HG03039 (cell line): Measurements from ENCODE around the gene FXYD7.
"Not testable (repeated sequence)": the region's sequence is repeated elsewhere in the genome, so short reads cannot be mapped to it uniquely, and the experiment has no call there.

ENCODE experiments used
- ATAC-seq: cut with Tn5 transposase; IDR thresholded peaks from one replicate; pipeline ENCODE4 v1.9.1; 2021; ENCODE audit warnings: mild to moderate bottlenecking, moderate library complexity; ENCODE audit not compliant: unreplicated experiment

FXYD7 gene

DNA sequence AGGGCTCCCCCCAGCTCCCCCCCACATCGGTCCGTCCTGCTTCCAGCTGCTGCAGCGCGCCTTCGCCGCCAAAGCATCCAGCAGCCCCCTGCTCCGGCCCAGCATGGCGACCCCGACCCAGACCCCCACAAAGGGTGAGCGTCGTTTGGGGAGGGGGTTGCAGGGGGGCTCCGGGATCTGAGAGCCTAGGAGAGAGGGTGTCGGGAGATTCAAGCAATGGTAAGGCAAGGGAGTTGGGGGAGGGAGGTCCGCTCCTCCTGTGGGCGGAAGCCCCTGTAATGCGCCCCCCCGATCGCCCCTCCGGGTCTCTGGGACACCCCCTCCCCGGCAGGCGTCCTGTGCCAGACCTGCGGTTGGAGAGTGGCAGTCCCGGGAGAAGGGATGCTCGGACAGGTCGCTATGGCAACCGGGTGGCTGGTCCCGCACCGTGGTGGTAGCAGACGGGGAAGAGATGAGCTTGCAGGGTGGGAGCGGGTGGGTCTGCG, at the start of gene FXYD7:
Gene FXYD7, plus strand, starts transcription at position 25 of the 485 bp plus-strand sequence. Its CDS starts 79 bp downstream, at position 104.
- no peak for ATAC-seq

- ATAC-seq = no peak
These were observed 49.6 kb upstream of the FXYD7 start for GRCh38 chr19:35093430-35093829.

DNA sequence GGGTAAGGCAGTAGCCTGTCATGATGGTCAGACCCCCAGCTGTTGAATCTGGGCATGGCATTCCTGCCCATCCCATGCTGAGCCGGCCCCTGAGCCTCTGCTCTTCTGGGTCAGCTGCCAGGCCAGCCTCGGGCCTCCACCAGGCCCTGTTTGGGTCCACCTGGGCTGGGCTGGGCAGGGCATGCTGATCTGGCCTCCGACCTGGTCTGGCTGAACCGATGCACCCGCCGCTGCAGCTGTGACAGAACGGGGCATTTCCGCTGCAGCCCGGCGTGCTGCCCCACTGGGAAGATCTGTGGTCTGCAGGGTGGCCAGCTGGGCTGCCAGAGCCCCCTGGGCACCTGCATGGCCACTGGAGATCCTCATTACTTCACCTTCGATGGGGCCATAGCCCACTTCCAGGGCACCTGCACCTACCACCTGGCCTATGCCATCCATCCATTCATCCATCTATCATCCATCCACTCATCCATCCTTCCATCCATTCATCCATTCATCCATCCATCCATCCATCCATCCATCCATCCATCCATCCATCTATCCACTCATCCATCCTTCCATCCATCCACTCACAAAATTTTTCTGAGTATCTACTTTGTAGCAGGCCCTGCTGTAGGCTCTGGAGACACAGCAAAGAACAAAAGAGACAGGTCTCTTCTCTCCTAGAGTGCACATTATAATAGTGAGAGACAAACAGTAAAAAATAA, 49.0 kb upstream of the FXYD7 start:
- ATAC-seq = no peak

DNA sequence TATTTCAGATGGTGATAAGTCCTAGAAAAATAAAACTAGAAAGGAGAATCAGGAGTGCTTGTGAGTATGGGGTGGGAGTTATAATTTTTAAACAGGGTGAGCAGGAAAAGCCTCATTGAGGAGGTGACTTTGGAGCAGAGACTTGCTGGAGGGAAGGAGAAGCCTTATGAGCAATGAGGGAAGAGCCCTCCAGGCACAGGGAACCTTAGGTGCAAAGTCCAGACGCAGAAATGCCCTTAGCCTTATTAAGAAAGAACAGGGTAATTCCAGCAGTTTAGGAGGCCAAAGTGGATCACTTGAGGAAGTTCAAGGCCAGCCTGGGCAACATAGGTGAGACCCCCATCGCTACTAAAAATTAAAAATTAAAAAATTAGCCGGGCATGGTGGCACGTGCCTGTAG, 48.4 kb upstream of the FXYD7 start:
- ATAC-seq = no peak

GRCh38 chr19:35095667-35096368, 47.2 kb upstream of the FXYD7 start:
- ATAC-seq = no peak

GRCh38 chr19:35098413-35099049, 44.5 kb upstream of the FXYD7 start:
- no peak for ATAC-seq

- ATAC-seq = no peak
These were observed 43.7 kb upstream of the FXYD7 start for GRCh38 chr19:35099155-35099896.

DNA sequence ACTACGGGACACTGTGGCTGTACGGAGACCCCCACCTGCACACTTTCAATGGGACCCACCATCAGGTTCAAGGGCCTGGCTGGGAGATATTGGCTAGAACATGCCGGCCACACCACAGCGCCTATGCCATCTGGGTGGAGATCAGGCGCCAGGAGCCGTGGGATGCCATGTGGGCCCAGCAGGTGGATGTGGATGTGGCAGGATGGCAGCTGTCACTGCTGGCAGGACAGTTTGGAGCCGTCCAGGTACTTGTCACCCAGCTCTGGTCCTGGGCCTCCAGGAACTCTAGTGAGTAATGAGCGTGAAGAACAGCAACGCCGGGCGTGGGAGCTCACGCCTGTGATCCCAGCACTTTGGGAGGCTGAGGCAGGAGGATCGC, 43.2 kb upstream of the FXYD7 start:
- ATAC-seq = no peak

DNA sequence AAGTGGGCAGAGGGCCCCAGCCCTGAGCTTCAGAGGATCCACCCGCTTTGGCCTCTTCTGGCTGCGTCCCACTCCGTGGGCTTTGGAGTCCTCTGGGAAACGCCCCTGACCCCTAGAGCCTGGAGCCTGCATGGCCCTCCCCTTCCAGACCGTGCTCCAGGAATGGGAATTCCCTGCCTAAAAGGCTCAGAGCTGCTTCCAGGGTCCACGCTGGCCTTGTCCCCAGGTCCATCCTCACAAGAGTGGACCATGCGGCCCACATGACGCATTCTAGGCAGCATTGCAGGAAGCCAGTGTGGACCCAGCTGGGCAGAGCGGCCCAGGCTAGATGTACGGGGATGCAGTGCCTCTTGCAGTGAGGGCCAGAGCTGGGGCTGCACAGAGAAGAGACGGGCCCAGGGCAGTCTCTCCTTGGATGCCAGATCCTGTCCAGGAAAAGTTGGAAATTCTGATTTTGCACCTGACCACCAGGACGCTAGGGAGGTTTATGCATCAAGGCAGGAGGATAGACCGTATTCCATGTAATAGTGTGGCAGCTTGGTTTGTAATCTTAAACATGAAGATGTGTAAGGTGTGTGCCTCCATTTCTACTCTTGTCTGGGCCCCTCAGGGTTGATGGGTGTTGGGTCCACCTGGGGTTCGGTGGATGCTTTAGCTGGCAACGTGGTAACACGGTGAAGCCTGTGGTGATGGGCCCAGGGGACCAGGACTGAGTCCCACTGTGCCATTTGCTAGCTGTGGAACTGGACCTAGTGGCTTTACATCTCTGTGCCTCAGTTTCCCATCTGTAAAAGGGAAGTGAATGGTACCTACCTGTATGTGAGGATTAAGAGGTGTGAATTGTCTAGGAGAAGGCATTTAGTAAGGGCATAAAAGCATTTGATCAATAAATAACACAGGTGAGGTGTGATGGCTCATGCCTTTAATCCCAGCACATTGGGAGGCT, 42.2 kb upstream of the FXYD7 start:
- no peak for ATAC-seq

DNA sequence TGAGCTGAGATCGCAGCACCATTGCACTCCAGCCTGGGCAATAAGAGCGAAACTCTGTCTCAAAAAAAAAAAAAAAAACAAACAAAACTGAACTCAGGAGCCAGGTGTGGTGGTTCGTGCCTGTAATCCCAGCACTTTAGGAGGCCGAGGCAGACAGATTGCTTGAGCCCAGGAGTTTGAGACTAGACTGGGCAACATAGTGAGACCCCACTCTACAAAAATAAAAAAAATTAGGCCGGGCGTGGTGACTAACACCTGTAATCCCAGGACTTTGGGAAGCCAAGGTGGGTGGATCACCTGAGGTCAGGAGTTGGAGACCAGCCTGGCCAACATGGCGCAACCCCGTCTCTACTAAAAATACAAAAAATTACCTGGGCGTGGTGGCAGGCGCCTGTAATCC, 41.1 kb upstream of the FXYD7 start:
- ATAC-seq = not testable (repeated sequence)

DNA sequence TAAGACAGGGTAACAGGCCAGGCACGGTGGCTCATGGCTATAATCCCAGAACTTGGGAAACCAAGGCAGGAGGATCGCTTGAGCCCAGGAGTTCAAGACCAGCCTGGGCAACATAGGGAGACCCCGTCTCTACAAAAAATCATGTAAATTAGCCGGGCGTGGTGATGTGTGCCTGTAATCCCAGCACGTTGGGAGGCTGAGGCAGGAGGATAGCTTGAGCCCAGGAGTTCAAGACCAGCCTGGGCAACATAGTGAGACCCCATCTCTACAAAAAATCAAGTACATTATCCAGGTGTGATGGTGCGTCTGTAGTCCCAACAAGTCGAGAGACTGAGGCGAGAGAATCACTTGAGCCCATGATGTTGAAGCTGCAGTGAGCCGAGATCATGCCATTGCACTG, 39.4 kb upstream of the FXYD7 start:
- not testable (repeated sequence) for ATAC-seq

DNA sequence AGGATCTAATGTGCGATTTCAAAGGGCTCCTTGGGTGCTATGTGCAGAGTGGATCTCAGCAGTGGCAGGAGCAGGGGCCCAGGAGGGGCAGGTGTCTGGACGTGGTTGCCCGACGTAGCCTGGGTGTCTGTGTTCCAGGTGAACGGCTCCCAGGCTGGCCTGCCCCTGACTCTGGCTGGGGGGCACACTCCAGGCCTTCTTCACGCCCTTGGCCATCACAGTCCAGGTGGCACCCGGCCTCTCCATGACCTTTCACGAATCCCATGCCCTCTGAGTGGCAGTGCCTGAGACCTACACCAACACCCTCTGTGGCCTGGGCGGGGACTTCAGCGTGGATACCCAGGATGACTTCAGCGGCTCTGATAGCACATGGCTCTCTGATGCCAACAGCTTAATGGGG, 38.7 kb upstream of the FXYD7 start:
- ATAC-seq = no peak

DNA sequence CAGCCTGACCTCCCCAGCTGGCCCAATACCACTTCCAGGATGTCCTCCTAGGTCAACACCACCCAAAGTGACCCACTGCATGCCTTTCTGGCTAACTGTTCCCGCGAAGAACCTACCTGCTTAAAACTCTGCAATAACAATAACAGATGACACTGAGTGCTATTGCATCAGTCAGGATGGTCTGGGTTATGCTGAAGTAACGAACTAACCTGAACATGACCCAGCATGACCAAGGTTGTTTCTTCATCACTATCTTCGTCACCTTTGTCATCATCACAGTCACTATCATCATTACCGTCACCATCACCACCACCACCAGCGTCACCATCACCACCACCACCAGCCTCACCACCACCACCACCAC, 38.0 kb upstream of the FXYD7 start:
- ATAC-seq = no peak

DNA sequence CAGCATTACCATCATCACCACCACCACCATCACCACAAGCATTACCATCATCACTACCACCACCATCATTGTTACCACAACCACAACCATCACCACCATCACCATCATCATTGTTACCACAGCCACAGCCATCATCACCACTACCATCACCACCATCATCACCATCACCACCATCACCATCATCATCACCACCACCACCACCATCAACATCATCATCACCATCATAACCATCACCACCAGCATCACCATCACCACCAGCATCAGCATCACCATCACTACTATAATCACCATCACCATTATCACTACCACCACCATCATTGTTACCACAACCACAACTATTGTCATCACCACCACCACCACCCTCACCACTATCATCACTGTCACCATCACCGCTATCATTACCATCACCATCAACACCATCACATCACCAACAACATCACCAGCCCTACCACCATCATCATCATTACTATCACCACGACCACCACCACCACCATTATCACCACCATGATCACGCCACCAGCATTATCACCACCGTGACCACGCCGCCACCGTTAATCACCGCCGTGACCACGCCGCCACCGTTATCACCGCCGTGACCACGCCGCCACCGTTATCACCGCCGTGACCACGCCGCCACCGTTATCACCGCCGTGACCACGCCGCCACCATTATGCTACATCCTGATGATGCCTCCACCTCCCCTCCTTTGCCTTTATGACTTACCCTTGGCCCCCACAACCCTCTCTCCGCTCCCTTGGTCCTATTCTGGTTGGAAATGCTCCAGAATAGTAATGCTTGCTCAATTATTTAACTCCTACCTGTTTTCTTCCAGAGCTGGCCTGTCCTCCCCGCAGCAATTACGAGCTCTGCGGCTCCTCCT, 37.4 kb upstream of the FXYD7 start:
- no peak for ATAC-seq

DNA sequence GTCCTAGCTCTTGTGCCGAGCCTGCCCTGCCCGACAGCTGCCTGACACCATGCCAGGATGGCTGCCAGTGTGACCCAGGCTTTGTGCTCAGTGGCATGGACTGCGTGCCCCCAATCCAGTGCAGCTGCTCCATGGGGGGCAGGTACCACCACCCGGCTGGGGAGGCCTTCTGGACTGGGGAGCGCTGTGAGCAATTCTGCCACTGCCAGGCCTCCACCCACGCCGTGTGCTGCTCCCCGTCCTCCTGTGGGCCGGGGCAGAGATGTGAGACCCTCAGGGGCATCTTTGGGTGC, 36.8 kb upstream of the FXYD7 start:
- ATAC-seq = no peak

GRCh38 chr19:35106898-35107541, 36.0 kb upstream of the FXYD7 start:
- ATAC-seq = no peak

GRCh38 chr19:35107545-35107944, 35.5 kb upstream of the FXYD7 start:
- ATAC-seq = no peak

GRCh38 chr19:35108730-35109129, 34.3 kb upstream of the FXYD7 start:
- no peak for ATAC-seq
